AG04449 (cell line): ENCODE data around the gene OLFM1.

Experiments
- CTCF ChIA-PET: fragments of 350-600 bp; formaldehyde crosslinking; extraction: SDS; loops from one replicate; lab custom pipeline; 2021; ENCODE audit warnings: antibody characterized with exemption; lab: Yijun Ruan, JAX
- POLR2A ChIA-PET: fragments of 400-600, 350-600 bp; formaldehyde crosslinking; extraction: SDS; loops from one replicate; lab custom pipeline; 2020; ENCODE audit warnings: antibody characterized with exemption, inconsistent platforms; lab: Yijun Ruan, JAX
- DNase-seq: peaks from one replicate; pipeline ENCODE4 v3.0.0-alpha.2; 2010; ENCODE audit warnings: low read depth, low spot score
- H3K4me3 ChIP-seq: 2 replicates; pipeline ENCODE4 v1.5.1; 2011; ENCODE audit warnings: low read depth, mild to moderate bottlenecking, control low read depth, low read length
- TF ChIP-seq, protein P1 (sequence below): IDR thresholded peaks from one replicate; pipeline ENCODE4 v1.5.1; 2011; ENCODE audit warnings: mild to moderate bottlenecking, moderate library complexity, low read length, control low read depth, inconsistent platforms; ENCODE audit not compliant: insufficient read depth; ENCODE audit errors: missing control alignments

The OLFM1 gene

GRCh38 chr9:135048758-135049444, 38.6 kb upstream of the OLFM1 start:
- POLR2A ChIA-PET = no interaction called here
- DNase-seq = no peak
- no peak overlapping the region for H3K4me3 ChIP-seq
- CTCF ChIA-PET = no interaction called here
- TF ChIP-seq, protein P1, sequence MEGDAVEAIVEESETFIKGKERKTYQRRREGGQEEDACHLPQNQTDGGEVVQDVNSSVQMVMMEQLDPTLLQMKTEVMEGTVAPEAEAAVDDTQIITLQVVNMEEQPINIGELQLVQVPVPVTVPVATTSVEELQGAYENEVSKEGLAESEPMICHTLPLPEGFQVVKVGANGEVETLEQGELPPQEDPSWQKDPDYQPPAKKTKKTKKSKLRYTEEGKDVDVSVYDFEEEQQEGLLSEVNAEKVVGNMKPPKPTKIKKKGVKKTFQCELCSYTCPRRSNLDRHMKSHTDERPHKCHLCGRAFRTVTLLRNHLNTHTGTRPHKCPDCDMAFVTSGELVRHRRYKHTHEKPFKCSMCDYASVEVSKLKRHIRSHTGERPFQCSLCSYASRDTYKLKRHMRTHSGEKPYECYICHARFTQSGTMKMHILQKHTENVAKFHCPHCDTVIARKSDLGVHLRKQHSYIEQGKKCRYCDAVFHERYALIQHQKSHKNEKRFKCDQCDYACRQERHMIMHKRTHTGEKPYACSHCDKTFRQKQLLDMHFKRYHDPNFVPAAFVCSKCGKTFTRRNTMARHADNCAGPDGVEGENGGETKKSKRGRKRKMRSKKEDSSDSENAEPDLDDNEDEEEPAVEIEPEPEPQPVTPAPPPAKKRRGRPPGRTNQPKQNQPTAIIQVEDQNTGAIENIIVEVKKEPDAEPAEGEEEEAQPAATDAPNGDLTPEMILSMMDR = no peak

DNA sequence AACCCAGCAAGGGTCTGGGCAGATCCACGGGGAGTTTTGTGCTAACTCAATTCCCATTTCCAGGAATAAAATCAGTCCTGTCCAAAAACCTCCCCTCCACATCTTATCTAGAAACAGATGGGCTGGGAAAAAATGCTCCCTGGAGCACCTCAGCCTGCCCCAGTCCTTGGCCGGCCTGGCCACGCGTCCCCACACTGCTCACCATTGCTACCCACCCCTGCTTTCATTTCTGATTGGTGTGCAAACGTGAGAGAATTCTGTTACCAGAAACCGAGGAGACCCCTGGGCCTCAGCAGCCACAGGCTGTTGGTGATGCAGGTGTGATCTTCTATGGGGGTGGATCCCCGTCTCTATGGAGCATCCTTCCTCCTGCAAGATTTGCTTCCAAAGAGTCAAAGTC, 38.0 kb upstream of the OLFM1 start:
- CTCF ChIA-PET = no interaction called here
- no peak overlapping the region for H3K4me3 ChIP-seq
- DNase-seq = no peak
- TF ChIP-seq, protein P1 = no peak
- POLR2A ChIA-PET = no interaction called here

GRCh38 chr9:135050072-135050990, 37.1 kb upstream of the OLFM1 start:
- TF ChIP-seq, protein P1 = no peak
- no peak for DNase-seq
- CTCF ChIA-PET = no interaction called here
- POLR2A ChIA-PET = no interaction called here
- H3K4me3 ChIP-seq = no peak overlapping the region

DNA sequence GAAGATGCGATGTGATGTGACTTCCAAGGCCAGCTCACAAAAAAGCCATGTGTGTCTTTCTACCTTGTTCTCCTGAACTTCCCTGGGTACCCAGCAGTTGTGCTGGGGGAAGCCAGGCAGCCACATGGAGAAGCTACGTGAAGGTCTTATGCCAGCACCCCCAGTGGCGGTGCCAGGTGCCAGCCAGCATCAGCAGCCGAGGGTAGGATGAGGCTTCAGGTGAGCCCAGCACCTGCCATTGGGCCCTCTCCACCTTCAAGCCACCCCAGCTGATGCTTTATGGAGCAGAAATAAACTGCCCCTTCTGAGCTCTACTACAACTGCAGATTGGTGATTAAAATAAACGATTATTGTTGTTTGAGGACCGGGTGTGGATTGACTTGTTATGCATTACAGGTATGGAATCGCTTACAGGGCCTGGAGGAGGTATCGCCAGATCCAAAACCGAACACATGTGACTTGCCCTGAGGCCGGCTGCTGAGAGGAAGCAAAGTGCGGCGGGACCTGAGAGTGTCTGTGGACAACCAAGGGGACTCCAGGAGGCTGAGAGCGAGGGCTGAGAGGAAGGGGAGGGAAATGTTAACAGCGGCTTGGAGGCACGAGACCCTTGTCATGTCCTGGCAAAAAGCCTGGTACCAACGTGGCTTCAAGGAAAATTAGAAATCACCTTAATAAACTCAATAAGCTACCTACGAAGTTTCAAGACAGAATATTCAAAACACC, 36.0 kb upstream of the OLFM1 start:
- CTCF ChIA-PET = interaction anchor here (0.6 kb wide), 1 partner anchor 11 kb away, joined by 3 read pairs; no protein-coding TSS in a partner anchor
- H3K4me3 ChIP-seq = no peak overlapping the region
- POLR2A ChIA-PET = no interaction called here

DNA sequence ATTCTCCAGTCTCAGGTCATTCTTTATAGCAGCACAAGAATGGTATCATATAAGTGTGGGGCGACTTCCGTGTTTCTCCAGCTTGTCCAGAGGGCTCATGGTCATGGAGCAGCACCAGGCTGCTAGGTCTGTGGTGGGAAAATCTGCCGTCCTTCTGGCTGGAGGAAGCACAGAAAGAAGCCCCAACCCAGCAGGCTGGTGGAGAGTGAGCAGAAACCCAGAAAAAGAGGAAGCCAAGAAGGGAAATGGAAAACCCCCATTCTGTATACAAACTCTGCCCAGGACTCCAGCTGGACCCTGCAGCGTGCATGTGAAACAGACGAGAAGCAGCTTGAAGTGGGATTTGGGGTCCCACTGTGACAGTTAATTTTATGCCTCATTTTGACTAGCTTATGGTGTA, 34.3 kb upstream of the OLFM1 start:
- ChIA-PET CTCF (no interaction called here), POLR2A (no interaction called here)
- TF ChIP-seq, protein P1 = no peak
- no peak for DNase-seq
- H3K4me3 ChIP-seq = no peak overlapping the region

More for the DNA sequence above, 36.0 kb upstream of the OLFM1 start:
- no peak for DNase-seq
- TF ChIP-seq, protein P1 = no peak
